Measurements from ENCODE around the gene PHTF2.

PHTF2 gene

DNA sequence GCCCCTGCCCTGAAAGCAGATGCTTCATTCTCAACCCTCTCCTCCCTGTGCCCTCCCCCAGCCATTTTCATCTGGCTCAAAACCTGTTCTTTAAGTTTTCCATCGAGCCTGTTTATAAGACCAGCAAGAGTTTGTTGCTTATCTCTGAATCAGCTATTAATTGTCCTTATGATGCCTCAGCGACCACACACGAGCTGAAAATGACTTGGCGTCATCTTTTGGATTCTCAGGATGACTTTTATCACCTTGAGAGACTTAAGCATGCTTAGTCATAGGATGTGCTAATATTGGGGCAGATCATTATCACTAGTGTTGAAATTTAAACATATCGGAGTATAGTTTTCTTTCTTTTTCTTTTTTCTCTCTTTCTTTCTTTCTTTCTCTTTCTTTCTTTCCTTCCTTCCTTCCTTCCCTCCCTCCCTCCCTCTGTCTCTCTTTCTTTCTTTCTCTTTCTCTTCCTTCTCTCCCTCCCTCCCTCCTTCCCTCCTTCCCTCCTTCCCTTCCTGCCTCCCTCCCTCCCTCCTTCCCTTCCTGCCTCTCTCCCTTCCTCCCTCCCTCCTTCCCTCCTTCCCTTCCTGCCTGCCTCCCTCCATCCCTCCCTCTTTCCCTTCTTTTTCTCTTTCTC, 184.5 kb downstream of the PHTF2 start:
- ATAC-seq = no peak
- TF ChIP-seq RARB (CRISPR knock-in tag; IDR thresholded peaks at IDR 0.05) = no peak
- no peak for TF ChIP-seq ESRRG (CRISPR knock-in tag; IDR thresholded peaks at IDR 0.05)

DNA sequence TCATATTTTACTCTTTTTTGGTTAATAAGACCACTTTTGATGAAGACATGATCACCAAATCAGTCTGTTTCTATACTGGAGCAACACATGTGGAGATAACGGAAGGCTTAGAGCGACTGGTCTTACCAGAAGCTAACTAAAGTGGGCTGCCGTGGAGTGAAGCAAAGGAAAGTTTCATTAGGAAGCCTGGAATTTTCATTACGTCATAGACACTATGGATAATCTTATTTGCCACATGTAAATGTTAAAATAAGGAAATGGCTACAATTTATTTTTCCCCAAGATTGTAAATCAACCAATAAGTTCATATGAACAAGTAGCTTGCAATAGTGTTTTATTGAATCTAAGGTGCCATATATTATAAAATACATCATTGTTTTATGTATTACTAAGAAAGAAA, 185.4 kb downstream of the PHTF2 start:
- no peak for TF ChIP-seq PPARA (CRISPR knock-in tag; IDR thresholded peaks at IDR 0.05; ENCODE audit: borderline replicate concordance)
- no peak for TF ChIP-seq SNAI2 (CRISPR knock-in tag; IDR thresholded peaks at IDR 0.05)
- no peak for TF ChIP-seq CSDC2 (CRISPR knock-in tag; IDR thresholded peaks at IDR 0.05)
- TF ChIP-seq GLIS3 (CRISPR knock-in tag; IDR thresholded peaks at IDR 0.05) = no peak
- no peak for TF ChIP-seq TOX (CRISPR knock-in tag; IDR thresholded peaks at IDR 0.05; ENCODE audit: borderline replicate concordance)
- TF ChIP-seq ZNF565 (CRISPR knock-in tag; conservative IDR thresholded peaks at IDR 0.05; ENCODE audit: low read depth) = no peak
- TF ChIP-seq, protein P1, sequence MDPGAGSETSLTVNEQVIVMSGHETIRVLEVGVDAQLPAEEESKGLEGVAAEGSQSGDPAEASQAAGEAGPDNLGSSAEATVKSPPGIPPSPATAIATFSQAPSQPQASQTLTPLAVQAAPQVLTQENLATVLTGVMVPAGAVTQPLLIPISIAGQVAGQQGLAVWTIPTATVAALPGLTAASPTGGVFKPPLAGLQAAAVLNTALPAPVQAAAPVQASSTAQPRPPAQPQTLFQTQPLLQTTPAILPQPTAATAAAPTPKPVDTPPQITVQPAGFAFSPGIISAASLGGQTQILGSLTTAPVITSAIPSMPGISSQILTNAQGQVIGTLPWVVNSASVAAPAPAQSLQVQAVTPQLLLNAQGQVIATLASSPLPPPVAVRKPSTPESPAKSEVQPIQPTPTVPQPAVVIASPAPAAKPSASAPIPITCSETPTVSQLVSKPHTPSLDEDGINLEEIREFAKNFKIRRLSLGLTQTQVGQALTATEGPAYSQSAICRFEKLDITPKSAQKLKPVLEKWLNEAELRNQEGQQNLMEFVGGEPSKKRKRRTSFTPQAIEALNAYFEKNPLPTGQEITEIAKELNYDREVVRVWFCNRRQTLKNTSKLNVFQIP (CRISPR knock-in tag; IDR thresholded peaks at IDR 0.05; ENCODE audit: borderline replicate concordance, low read depth) = no peak
- TF ChIP-seq, protein P2, sequence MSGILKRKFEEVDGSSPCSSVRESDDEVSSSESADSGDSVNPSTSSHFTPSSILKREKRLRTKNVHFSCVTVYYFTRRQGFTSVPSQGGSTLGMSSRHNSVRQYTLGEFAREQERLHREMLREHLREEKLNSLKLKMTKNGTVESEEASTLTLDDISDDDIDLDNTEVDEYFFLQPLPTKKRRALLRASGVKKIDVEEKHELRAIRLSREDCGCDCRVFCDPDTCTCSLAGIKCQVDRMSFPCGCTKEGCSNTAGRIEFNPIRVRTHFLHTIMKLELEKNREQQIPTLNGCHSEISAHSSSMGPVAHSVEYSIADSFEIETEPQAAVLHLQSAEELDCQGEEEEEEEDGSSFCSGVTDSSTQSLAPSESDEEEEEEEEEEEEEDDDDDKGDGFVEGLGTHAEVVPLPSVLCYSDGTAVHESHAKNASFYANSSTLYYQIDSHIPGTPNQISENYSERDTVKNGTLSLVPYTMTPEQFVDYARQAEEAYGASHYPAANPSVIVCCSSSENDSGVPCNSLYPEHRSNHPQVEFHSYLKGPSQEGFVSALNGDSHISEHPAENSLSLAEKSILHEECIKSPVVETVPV (CRISPR knock-in tag; IDR thresholded peaks at IDR 0.05) = no peak
- no peak for TF ChIP-seq RARB (CRISPR knock-in tag; IDR thresholded peaks at IDR 0.05)
- no peak for TF ChIP-seq BACH2 (CRISPR knock-in tag; IDR thresholded peaks at IDR 0.05; ENCODE audit: borderline replicate concordance)
- no peak for TF ChIP-seq ZNF70 (CRISPR knock-in tag; IDR thresholded peaks at IDR 0.05)
- TF ChIP-seq, protein P3, sequence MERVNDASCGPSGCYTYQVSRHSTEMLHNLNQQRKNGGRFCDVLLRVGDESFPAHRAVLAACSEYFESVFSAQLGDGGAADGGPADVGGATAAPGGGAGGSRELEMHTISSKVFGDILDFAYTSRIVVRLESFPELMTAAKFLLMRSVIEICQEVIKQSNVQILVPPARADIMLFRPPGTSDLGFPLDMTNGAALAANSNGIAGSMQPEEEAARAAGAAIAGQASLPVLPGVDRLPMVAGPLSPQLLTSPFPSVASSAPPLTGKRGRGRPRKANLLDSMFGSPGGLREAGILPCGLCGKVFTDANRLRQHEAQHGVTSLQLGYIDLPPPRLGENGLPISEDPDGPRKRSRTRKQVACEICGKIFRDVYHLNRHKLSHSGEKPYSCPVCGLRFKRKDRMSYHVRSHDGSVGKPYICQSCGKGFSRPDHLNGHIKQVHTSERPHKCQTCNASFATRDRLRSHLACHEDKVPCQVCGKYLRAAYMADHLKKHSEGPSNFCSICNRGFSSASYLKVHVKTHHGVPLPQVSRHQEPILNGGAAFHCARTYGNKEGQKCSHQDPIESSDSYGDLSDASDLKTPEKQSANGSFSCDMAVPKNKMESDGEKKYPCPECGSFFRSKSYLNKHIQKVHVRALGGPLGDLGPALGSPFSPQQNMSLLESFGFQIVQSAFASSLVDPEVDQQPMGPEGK (CRISPR knock-in tag; IDR thresholded peaks at IDR 0.05; ENCODE audit: borderline replicate concordance) = no peak
- TF ChIP-seq ARNTL (CRISPR knock-in tag; IDR thresholded peaks at IDR 0.05; ENCODE audit: borderline replicate concordance, low read depth) = no peak
- TF ChIP-seq ZC3H10 (CRISPR knock-in tag; IDR thresholded peaks at IDR 0.05) = no peak
- no peak for TF ChIP-seq ISL1 (CRISPR knock-in tag; IDR thresholded peaks at IDR 0.05)
- TF ChIP-seq ZFP30 (CRISPR knock-in tag; IDR thresholded peaks at IDR 0.05) = no peak
- ATAC-seq = no peak

DNA sequence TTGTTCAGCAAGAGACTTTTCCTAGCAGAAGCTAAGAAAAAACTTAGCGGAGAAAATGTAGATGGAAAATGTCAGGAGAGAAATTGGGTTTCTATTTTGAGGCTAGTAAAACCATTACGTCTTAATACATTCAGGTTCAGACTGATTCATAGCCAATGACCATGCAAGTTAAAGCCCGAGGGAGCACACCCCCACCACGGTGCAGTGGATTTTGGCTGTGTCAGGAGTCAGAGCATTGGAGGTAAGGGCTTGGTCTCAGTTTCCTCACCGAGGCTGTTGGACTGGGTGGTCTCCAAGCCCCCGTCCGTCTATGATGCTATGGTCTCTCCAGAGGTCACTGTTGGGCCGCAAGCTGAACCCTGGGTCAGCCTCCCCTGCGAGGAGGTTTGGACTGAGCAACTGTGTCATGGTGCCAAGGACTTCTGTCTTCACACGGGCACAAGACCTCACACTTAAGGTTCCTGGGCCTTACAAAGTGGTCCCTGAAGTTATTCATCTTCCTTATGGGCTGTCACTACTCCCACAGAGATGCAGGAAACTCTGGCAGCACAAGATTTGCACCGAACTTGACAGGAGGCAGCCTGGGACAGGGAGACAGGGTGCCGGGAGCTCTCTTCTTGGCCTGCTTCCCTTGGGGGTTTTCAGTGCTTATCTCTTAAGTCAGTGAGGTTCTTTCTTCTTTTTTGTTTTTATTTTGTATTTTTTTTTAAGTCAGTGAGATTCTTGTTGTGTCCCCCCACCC, 186.8 kb downstream of the PHTF2 start:
- no peak for ATAC-seq
- TF ChIP-seq RARB (CRISPR knock-in tag; IDR thresholded peaks at IDR 0.05) = no peak
- TF ChIP-seq, protein P1 (CRISPR knock-in tag; IDR thresholded peaks at IDR 0.05; ENCODE audit: borderline replicate concordance, low read depth) = no peak
- no peak for TF ChIP-seq ISL1 (CRISPR knock-in tag; IDR thresholded peaks at IDR 0.05)
- TF ChIP-seq ZNF8 (CRISPR knock-in tag; IDR thresholded peaks at IDR 0.05) = no peak
- TF ChIP-seq ZNF70 (CRISPR knock-in tag; IDR thresholded peaks at IDR 0.05) = no peak
- TF ChIP-seq, protein P4, sequence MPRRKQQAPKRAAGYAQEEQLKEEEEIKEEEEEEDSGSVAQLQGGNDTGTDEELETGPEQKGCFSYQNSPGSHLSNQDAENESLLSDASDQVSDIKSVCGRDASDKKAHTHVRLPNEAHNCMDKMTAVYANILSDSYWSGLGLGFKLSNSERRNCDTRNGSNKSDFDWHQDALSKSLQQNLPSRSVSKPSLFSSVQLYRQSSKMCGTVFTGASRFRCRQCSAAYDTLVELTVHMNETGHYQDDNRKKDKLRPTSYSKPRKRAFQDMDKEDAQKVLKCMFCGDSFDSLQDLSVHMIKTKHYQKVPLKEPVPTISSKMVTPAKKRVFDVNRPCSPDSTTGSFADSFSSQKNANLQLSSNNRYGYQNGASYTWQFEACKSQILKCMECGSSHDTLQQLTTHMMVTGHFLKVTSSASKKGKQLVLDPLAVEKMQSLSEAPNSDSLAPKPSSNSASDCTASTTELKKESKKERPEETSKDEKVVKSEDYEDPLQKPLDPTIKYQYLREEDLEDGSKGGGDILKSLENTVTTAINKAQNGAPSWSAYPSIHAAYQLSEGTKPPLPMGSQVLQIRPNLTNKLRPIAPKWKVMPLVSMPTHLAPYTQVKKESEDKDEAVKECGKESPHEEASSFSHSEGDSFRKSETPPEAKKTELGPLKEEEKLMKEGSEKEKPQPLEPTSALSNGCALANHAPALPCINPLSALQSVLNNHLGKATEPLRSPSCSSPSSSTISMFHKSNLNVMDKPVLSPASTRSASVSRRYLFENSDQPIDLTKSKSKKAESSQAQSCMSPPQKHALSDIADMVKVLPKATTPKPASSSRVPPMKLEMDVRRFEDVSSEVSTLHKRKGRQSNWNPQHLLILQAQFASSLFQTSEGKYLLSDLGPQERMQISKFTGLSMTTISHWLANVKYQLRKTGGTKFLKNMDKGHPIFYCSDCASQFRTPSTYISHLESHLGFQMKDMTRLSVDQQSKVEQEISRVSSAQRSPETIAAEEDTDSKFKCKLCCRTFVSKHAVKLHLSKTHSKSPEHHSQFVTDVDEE (CRISPR knock-in tag; IDR thresholded peaks at IDR 0.05) = no peak
- TF ChIP-seq PPARA (CRISPR knock-in tag; IDR thresholded peaks at IDR 0.05; ENCODE audit: borderline replicate concordance) = no peak
- no peak for TF ChIP-seq CSDC2 (CRISPR knock-in tag; IDR thresholded peaks at IDR 0.05)
- TF ChIP-seq ZNF565 (CRISPR knock-in tag; conservative IDR thresholded peaks at IDR 0.05; ENCODE audit: low read depth) = no peak
- no peak for TF ChIP-seq GLIS3 (CRISPR knock-in tag; IDR thresholded peaks at IDR 0.05)
- TF ChIP-seq OSR1 (CRISPR knock-in tag; IDR thresholded peaks at IDR 0.05) = no peak
- TF ChIP-seq, protein P5, sequence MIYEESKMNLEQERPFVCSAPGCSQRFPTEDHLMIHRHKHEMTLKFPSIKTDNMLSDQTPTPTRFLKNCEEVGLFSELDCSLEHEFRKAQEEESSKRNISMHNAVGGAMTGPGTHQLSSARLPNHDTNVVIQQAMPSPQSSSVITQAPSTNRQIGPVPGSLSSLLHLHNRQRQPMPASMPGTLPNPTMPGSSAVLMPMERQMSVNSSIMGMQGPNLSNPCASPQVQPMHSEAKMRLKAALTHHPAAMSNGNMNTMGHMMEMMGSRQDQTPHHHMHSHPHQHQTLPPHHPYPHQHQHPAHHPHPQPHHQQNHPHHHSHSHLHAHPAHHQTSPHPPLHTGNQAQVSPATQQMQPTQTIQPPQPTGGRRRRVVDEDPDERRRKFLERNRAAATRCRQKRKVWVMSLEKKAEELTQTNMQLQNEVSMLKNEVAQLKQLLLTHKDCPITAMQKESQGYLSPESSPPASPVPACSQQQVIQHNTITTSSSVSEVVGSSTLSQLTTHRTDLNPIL (CRISPR knock-in tag; IDR thresholded peaks at IDR 0.05; ENCODE audit: low read depth) = no peak
- TF ChIP-seq ZC3H10 (CRISPR knock-in tag; IDR thresholded peaks at IDR 0.05) = no peak
- TF ChIP-seq TCF4 (CRISPR knock-in tag; IDR thresholded peaks at IDR 0.05; ENCODE audit: borderline replicate concordance) = no peak
- TF ChIP-seq ZFP30 (CRISPR knock-in tag; IDR thresholded peaks at IDR 0.05) = no peak
- no peak for TF ChIP-seq TOX (CRISPR knock-in tag; IDR thresholded peaks at IDR 0.05; ENCODE audit: borderline replicate concordance)
- TF ChIP-seq, protein P2 (CRISPR knock-in tag; IDR thresholded peaks at IDR 0.05) = no peak
- TF ChIP-seq ESRRG (CRISPR knock-in tag; IDR thresholded peaks at IDR 0.05) = no peak

Measured in SK-N-SH treated with all-trans-retinoic acid at 6 μM for 48 hours (cell line).